Liver (tissue), 9 donors: Measurements from ENCODE around the gene PKIG. TPM values are rescaled to one million over a fixed set of nuclear protein-coding genes. Genes with fewer than 3 reads are reported as not detected.
A peak's percentile ranks its signal among the peaks of the same experiment; 100 is the strongest.

Source experiments
- DNase-seq: peaks from one replicate; pipeline ENCODE4 v3.0.0-alpha.2; 2017; ENCODE audit warnings: low spot score
- H3K27ac ChIP-seq, 2 donors: one replicate each; pipeline ENCODE4 v1.7.0; 2013; ENCODE audit warnings: inconsistent platforms in 2 of 2, low read length in 2 of 2, control low read depth in 1 of 2, low read depth in 1 of 2, mild to moderate bottlenecking in 1 of 2
- H3K27me3 ChIP-seq, 4 donors: one replicate each; pipeline versions ENCODE4 v1.6.1 to v1.7.0; 2013; ENCODE audit warnings: low read length in 3 of 4, inconsistent platforms in 1 of 4, mild to moderate bottlenecking in 1 of 4, moderate library complexity in 1 of 4; ENCODE audit not compliant: control insufficient read depth in 4 of 4, insufficient read depth in 4 of 4
- H3K36me3 ChIP-seq, 4 donors: one replicate each; pipeline versions ENCODE4 v1.6.1 to v1.7.0; 2013; ENCODE audit warnings: low read length in 3 of 4, mild to moderate bottlenecking in 3 of 4, low read depth in 1 of 4, moderate library complexity in 1 of 4; ENCODE audit not compliant: control insufficient read depth in 4 of 4, insufficient read depth in 3 of 4
- H3K4me1 ChIP-seq, 4 donors: one replicate each; pipeline versions ENCODE4 v1.6.1 to v1.7.0; 2013; ENCODE audit warnings: low read length in 3 of 4, mild to moderate bottlenecking in 3 of 4, moderate library complexity in 1 of 4; ENCODE audit not compliant: control insufficient read depth in 4 of 4, insufficient read depth in 4 of 4
- H3K4me3 ChIP-seq, 3 donors: one replicate each; pipeline versions ENCODE4 v1.6.1 to v1.7.0; 2013; ENCODE audit warnings: low read length in 3 of 3, control low read depth in 1 of 3, low read depth in 1 of 3, mild to moderate bottlenecking in 1 of 3
- H3K9ac ChIP-seq, 2 donors: one replicate each; pipeline ENCODE4 v1.7.0; 2013; ENCODE audit warnings: low read length in 2 of 2, mild to moderate bottlenecking in 2 of 2, moderate library complexity in 2 of 2, control low read depth in 1 of 2, low read depth in 1 of 2
- H3K9me3 ChIP-seq, 4 donors: one replicate each; pipeline versions ENCODE4 v1.6.1 to v1.7.0; 2013; ENCODE audit warnings: low read length in 3 of 4; ENCODE audit not compliant: control insufficient read depth in 4 of 4
- ATF3 ChIP-seq: IDR thresholded peaks from 2 replicates; pipeline ENCODE4 v1.6.1; 2016; ENCODE audit warnings: antibody characterized with exemption
- EGR1 ChIP-seq, 2 donors: IDR thresholded peaks; 2 replicates each; pipeline ENCODE4 v1.6.1; 2016 to 2018; ENCODE audit warnings: antibody characterized with exemption in 2 of 2, low read depth in 2 of 2
- FOXA1 ChIP-seq: IDR thresholded peaks from 2 replicates; pipeline ENCODE4 v1.6.1; 2016; ENCODE audit warnings: antibody characterized with exemption
- FOXA2 ChIP-seq: IDR thresholded peaks from 2 replicates; pipeline ENCODE4 v1.6.1; 2016; ENCODE audit warnings: antibody characterized with exemption
- GABPA ChIP-seq, 2 donors: IDR thresholded peaks in 1 of 2; conservative IDR thresholded peaks in 1 of 2; 2 replicates each; pipeline ENCODE4 v1.6.1; 2016; ENCODE audit warnings: antibody characterized with exemption in 2 of 2, mild to moderate bottlenecking in 1 of 2, moderate library complexity in 1 of 2
- HNF4A ChIP-seq, 2 donors: conservative IDR thresholded peaks; 2 replicates each; pipeline ENCODE4 v1.6.1; 2016; ENCODE audit warnings: antibody characterized with exemption in 2 of 2, mild to moderate bottlenecking in 2 of 2
- HNF4G ChIP-seq: IDR thresholded peaks from 2 replicates; pipeline ENCODE4 v1.6.1; 2016; ENCODE audit warnings: antibody characterized with exemption
- JUND ChIP-seq, 2 donors: IDR thresholded peaks; 2 replicates each; pipeline ENCODE4 v1.6.1; 2016; ENCODE audit warnings: antibody characterized with exemption in 2 of 2
- MAX ChIP-seq: IDR thresholded peaks from 2 replicates; pipeline ENCODE4 v1.6.1; 2016; ENCODE audit warnings: antibody characterized with exemption
- NR2F2 ChIP-seq: IDR thresholded peaks from 2 replicates; pipeline ENCODE4 v1.6.1; 2016; ENCODE audit warnings: antibody characterized with exemption
- RAD21 ChIP-seq, 2 donors: IDR thresholded peaks; 2 replicates each; pipeline ENCODE4 v1.6.1; 2016; ENCODE audit warnings: antibody characterized with exemption in 2 of 2, mild to moderate bottlenecking in 2 of 2
- REST ChIP-seq: IDR thresholded peaks from 2 replicates; pipeline ENCODE4 v1.6.1; 2016; ENCODE audit warnings: antibody characterized with exemption, mild to moderate bottlenecking
- RXRA ChIP-seq, 2 donors: IDR thresholded peaks; 2 replicates each; pipeline ENCODE4 v1.6.1; 2017 to 2018; ENCODE audit warnings: antibody characterized with exemption in 2 of 2, mild to moderate bottlenecking in 1 of 2
- TAF1 ChIP-seq: conservative IDR thresholded peaks from 2 replicates; pipeline ENCODE4 v1.6.1; 2016; ENCODE audit warnings: antibody characterized with exemption, mild to moderate bottlenecking
- YY1 ChIP-seq: IDR thresholded peaks from 2 replicates; pipeline ENCODE4 v1.6.1; 2016; ENCODE audit warnings: antibody characterized with exemption, mild to moderate bottlenecking
- ZBTB33 ChIP-seq: IDR thresholded peaks from 2 replicates; pipeline ENCODE4 v1.6.1; 2016; ENCODE audit warnings: antibody characterized with exemption
- WGBS: extraction: QIAGEN DNeasy Blood & Tissue Kit; methylation state at CpG from one replicate; pipeline ENCODE4 v1.1.7; 2013; 5-methylcytosine and 5-hydroxymethylcytosine counted together
- polyA plus RNA-seq, 2 donors: library from polyadenylated mRNA; stranded (reverse) in 1 of 2; unstranded in 1 of 2; fragments of 200-250 nt in 1 of 2; fragments of >200 nt in 1 of 2; fragmentation: Nextera tagmentation in 1 of 2; extraction: Ambion mirVana in 1 of 2; gene quantifications; one replicate each; pipeline versions ENCODE4 v1.2.1 to v1.2.3, GENCODE V29; 2013 to 2015
- total RNA-seq, 2 donors: library from RNA; depleted of rRNA; stranded (reverse); fragments of >200 nt; gene quantifications; one replicate each; pipeline ENCODE4 v1.2.3, GENCODE V29; 2014
- TF ChIP-seq, protein P1 (sequence below): fragments of 150-350 bp; IDR thresholded peaks from 2 replicates; pipeline ENCODE4 v1.5.1; 2017; ENCODE audit warnings: improper control_type of control experiment, low read depth, low read length; ENCODE audit not compliant: missing input control
- donor health status: healthy.
- donor health status: healthy.
- donor health status: healthy.
- donor health status: healthy.
- donor health status: healthy.

Gene PKIG
- total and polyA plus RNA-seq, 4 donors, result 10.6 to 24.3 (median 23.4) TPM

DNA sequence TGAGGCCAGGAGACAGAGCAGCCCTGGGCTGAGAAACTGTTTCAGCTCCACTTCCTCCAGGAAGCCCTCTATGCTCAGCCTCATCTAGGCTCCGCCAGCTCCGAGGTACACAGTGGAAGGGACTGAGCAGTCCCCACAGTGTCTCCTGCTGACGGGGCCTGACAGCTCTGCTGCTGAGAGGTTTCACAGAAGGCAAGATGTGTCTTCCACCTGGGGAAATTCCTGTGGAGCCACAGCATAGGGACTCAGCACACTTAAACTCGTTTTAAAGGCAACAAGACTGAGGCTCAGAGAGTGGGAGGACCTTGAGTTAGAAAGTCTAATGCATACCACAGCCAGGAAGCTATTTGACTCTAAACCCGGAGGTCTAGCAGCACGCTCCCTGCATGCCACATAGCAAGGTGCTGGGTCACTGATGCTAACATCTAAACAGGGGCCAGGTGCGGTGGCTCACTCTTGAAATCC lies 62.3 kb downstream of the PKIG start:
- DNase-seq, result no peak
- peak overlapping the region; percentile 41 to 71 for H3K27ac ChIP-seq
- H3K4me1 ChIP-seq, result peaks cover 4 to 14% (median 10%) of the 10 kb centered on the region in 4 donors
- no peaks in the 10 kb centered on the region for H3K36me3 ChIP-seq
- H3K4me3 ChIP-seq, result no peak overlapping the region
- TF ChIP-seq GABPA (IDR thresholded peaks at IDR 0.05 in 1 of 2, conservative IDR thresholded peaks at IDR 0.05 in 1 of 2) (no peak), NR2F2 (no peak), REST (no peak), MAX (no peak), ATF3 (no peak)
- TF ChIP-seq, protein P1, sequence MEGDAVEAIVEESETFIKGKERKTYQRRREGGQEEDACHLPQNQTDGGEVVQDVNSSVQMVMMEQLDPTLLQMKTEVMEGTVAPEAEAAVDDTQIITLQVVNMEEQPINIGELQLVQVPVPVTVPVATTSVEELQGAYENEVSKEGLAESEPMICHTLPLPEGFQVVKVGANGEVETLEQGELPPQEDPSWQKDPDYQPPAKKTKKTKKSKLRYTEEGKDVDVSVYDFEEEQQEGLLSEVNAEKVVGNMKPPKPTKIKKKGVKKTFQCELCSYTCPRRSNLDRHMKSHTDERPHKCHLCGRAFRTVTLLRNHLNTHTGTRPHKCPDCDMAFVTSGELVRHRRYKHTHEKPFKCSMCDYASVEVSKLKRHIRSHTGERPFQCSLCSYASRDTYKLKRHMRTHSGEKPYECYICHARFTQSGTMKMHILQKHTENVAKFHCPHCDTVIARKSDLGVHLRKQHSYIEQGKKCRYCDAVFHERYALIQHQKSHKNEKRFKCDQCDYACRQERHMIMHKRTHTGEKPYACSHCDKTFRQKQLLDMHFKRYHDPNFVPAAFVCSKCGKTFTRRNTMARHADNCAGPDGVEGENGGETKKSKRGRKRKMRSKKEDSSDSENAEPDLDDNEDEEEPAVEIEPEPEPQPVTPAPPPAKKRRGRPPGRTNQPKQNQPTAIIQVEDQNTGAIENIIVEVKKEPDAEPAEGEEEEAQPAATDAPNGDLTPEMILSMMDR, result no peak
- no peak overlapping the region for H3K9ac ChIP-seq
- no peaks in the 10 kb centered on the region for H3K27me3 ChIP-seq
- no peaks in the 10 kb centered on the region for H3K9me3 ChIP-seq
- WGBS, result 74% methylated on average over 7 of the region's 7 CpGs

DNA sequence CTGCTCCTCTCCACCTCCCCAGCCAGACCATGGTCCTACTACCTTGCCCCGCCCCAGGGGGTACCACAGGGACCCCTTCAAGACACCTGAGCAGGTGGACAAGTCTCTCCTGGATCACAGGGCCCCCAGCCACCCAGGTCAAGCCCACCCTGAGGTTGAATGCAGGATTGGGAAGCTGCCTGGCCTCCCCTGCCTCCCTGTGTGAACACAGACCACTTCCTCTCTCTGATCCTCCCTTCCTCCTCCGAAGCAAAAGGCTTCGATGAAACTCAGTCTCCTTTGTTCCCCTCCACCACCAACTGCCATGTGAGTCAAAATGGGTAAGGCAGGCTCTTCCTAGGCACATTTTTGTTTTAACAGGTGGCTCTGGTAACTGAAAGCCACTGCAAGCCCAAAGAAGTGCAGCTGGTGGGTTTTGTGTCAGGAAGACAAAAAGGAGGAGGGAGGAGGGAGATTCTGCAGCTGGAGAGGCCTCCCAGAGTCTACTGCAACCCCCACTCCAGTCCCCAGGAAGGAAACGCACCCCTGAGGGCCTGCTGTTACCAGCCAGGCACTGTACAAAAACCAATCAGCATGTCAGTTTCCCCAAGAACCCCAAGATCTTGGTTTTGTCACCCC lies 63.8 kb downstream of the PKIG start:
- Histone ChIP-seq H3K27ac (peak overlapping the region in 1 of 2 donors; percentile 48), H3K9me3 (no peaks in the 10 kb centered on the region), H3K27me3 (no peaks in the 10 kb centered on the region), H3K4me1 (peaks cover 4 to 18% (median 13%) of the 10 kb centered on the region in 4 donors), H3K4me3 (no peak overlapping the region), H3K9ac (no peak overlapping the region), H3K36me3 (no peaks in the 10 kb centered on the region)
- 59% methylated on average over 4 of the region's 4 CpGs for WGBS
- no peak for DNase-seq
- TF ChIP-seq TAF1 (no peak), JUND (IDR thresholded peaks at IDR 0.05) (no peak), RAD21 (IDR thresholded peaks at IDR 0.05) (no peak), GABPA (IDR thresholded peaks at IDR 0.05 in 1 of 2, conservative IDR thresholded peaks at IDR 0.05 in 1 of 2) (no peak), HNF4A (conservative IDR thresholded peaks at IDR 0.05) (no peak), RXRA (IDR thresholded peaks at IDR 0.05) (no peak), EGR1 (IDR thresholded peaks at IDR 0.05; ENCODE audit: low read depth in 2 of 2) (no peak), HNF4G (no peak), REST (no peak), FOXA1 (no peak), YY1 (no peak), ZBTB33 (no peak), FOXA2 (no peak), NR2F2 (no peak), ATF3 (no peak)
- TF ChIP-seq, protein P1, result no peak
